Calu3 (cell line): ENCODE data around the gene COMMD2. TPM values are rescaled to one million over a fixed set of nuclear protein-coding genes. Genes with fewer than 3 reads are reported as not detected.

Source experiments
- BruUV-seq: library from RNA; stranded (reverse); fragments of 400-500 nt; replicated peaks from 2 replicates; lab custom pipeline; 2021; lab: Mats Ljungman, UMichigan
- CTCF ChIA-PET: fragments of 300-600 bp; sonication (Branson Sonifier 250); formaldehyde crosslinking; loops from one replicate; lab custom pipeline; 2022; ENCODE audit warnings: antibody characterized with exemption; lab: Charles Lee
- DNase-seq: peaks from one replicate; pipeline ENCODE4 v3.0.0; 2022
- H3K27ac Mint-ChIP-seq: one replicate; pipeline ENCODE4 v1.8.0; 2022; ENCODE audit warnings: mixed read lengths; ENCODE audit not compliant: unreplicated experiment
- H3K27me3 Mint-ChIP-seq: one replicate; pipeline ENCODE4 v1.8.0; 2022; ENCODE audit warnings: mixed read lengths; ENCODE audit not compliant: unreplicated experiment
- H3K36me3 Mint-ChIP-seq: one replicate; pipeline ENCODE4 v1.8.0; 2022; ENCODE audit warnings: mild to moderate bottlenecking, moderate library complexity, mixed read lengths; ENCODE audit not compliant: insufficient read depth, unreplicated experiment
- H3K4me1 Mint-ChIP-seq: one replicate; pipeline ENCODE4 v1.8.0; 2022; ENCODE audit warnings: mild to moderate bottlenecking, low read depth, mixed read lengths; ENCODE audit not compliant: unreplicated experiment
- H3K4me3 Mint-ChIP-seq: one replicate; pipeline ENCODE4 v1.8.0; 2022; ENCODE audit warnings: mild to moderate bottlenecking, low read depth, moderate library complexity, mixed read lengths; ENCODE audit not compliant: unreplicated experiment
- H3K9me3 Mint-ChIP-seq: one replicate; pipeline ENCODE4 v1.8.0; 2022; ENCODE audit warnings: low read depth, mixed read lengths; ENCODE audit not compliant: unreplicated experiment
- CTCF ChIP-seq: fragments of 200-600 bp; IDR thresholded peaks from one replicate; pipeline ENCODE4 v1.8.0; 2022; ENCODE audit warnings: antibody characterized with exemption; ENCODE audit not compliant: unreplicated experiment
- intact Hi-C: fragments of 100-400 bp; cut with micrococcal nuclease; formaldehyde crosslinking; loops from one replicate; pipeline ENCODE4 v1.10.0; 2022; ENCODE audit not compliant: unreplicated experiment
- total RNA-seq: library from RNA; stranded (reverse); gene quantifications from 2 replicates; pipeline ENCODE4 v1.2.3, GENCODE V29; 2022

Gene COMMD2
- total RNA-seq, 1 experiment from 2014 or later, result 73.0 TPM

GRCh38 chr3:149702691-149703441 lies 49.4 kb downstream of the COMMD2 start:
- Mint-ChIP-seq H3K4me3 (no peak overlapping the region), H3K36me3 (no peaks in the 10 kb centered on the region), H3K27me3 (no peaks in the 10 kb centered on the region), H3K27ac (no peak overlapping the region), H3K4me1 (no peaks in the 10 kb centered on the region), H3K9me3 (peaks cover 3% of the 10 kb centered on the region)
- BruUV-seq, result no TSS peak
- no peak for TF ChIP-seq CTCF
- intact Hi-C loops, result no loop called here
- CTCF ChIA-PET, result no interaction called here
- DNase-seq, result no peak

- H3K4me3 Mint-ChIP-seq, result no peak overlapping the region
- H3K27me3 Mint-ChIP-seq, result no peaks in the 10 kb centered on the region
- no peak for TF ChIP-seq CTCF
- intact Hi-C loops, result no loop called here
- no peak overlapping the region for H3K27ac Mint-ChIP-seq
- H3K36me3 Mint-ChIP-seq, result no peaks in the 10 kb centered on the region
- H3K4me1 Mint-ChIP-seq, result no peaks in the 10 kb centered on the region
- H3K9me3 Mint-ChIP-seq, result peaks cover 6% of the 10 kb centered on the region
- CTCF ChIA-PET, result no interaction called here
- no TSS peak for BruUV-seq
- no peak for DNase-seq
Measured at GRCh38 chr3:149701977-149702350, 50.3 kb downstream of the COMMD2 start.

- no peaks in the 10 kb centered on the region for H3K27me3 Mint-ChIP-seq
- intact Hi-C loops, result no loop called here
- BruUV-seq, result no TSS peak
- DNase-seq, result no peak
- H3K4me1 Mint-ChIP-seq, result no peaks in the 10 kb centered on the region
- no peak overlapping the region for H3K27ac Mint-ChIP-seq
- no peaks in the 10 kb centered on the region for H3K36me3 Mint-ChIP-seq
- CTCF ChIA-PET, result no interaction called here
- H3K9me3 Mint-ChIP-seq, result peaks cover 6% of the 10 kb centered on the region
- no peak overlapping the region for H3K4me3 Mint-ChIP-seq
- no peak for TF ChIP-seq CTCF
Measured at GRCh38 chr3:149701206-149701976, 50.9 kb downstream of the COMMD2 start.

Other genes with a start within 250 kb of the COMMD2 start
- 202 and 269 TPM in 2 replicates for gene WWTR1, start 94.5 kb downstream of the COMMD2 start, total RNA-seq
- gene ANKUB1, start 40.1 kb upstream of the COMMD2 start, total RNA-seq, result not detected in 2 replicates
- 101 and 108 TPM in 2 replicates for gene RNF13, start 60.7 kb upstream of the COMMD2 start, total RNA-seq
- gene PFN2, start 218.4 kb upstream of the COMMD2 start, total RNA-seq, result 219 and 225 TPM in 2 replicates